COR-L47 (cell line): ENCODE measurements around the gene ADPGK.

Experiments
- DNase-seq: peaks from one replicate; lab custom pipeline; 2025; lab: John Stamatoyannopoulos, UW

ADPGK gene

DNA sequence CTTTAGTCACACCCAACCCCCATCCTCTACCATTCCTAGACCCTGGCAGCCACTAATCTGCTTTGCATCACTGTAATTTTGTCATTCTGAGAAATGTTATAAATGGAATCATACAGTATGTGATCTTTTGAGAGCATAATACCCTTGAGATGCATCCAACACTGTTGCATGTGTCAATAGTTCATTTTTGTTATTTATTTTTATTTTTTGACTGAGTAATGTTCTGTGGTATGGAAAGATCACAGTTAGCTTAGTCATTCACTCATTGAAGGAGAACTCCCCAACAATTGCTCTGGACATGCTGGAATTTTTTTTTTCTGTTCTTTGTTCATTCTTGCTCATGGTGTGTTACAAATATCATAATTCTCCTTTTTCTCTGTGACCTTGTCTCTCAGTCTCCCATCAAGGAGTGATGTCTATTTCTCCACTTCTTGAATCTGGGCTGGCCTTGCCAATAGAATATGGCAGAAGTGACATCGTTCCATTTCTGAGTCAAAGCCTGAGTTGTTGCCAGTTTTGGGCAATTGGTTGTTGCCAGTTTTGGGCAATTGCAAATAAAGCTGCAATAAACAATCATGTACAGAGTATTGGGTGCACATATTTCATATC is 6.8 kb upstream of the ADPGK start:
- DNase-seq = no peak

DNA sequence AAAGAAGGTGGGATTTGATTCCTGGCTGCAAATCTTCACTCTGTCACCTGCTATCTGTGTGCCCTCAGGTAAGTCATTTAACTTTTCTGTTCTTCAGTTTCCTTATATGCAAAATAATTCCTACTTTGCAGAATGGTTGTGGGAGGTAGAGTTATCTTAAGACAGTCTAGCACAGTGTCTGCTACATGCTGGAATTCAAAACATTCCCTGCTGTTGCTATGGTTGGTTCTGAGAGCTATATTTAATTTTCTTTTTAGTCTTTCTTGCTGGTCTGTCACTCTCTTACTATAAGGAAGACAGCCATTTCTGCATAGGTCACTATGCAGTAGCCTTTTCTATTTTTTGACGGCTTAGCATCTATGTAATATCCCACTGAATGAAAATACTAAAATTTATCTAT is 4.0 kb upstream of the ADPGK start:
- no peak for DNase-seq

DNA sequence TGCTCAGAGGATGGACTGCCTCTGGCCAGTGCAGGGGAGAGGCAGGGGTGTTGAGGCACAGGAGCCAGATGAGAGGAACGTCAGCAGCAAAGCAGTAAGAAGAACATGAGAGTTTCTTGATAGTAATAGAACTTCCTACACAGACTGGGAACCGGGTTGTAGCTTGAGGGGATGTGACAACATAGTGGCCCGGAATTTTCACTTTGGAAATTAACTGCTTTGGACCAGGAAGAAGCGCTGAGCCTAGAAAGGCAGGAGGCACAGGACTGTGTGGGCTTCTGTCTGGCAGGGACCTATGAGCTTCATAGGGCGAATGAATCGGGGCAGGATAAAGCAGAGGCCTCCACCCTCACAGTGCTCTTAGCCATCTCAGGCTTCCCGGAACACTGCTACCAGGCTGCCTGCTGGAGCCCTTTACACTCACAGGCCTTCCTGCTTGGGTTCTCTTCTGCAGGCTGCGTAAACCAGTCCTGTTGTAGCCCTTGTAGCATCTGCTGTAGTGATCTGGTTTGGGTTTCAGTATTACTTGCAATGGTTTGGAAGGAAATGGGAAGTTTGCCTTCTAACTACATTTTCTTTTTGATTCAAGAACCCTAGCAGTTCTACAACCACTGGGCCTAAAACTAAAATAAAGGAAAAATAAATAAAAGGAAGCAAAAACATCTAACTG is 3.3 kb upstream of the ADPGK start:
- DNase-seq = no peak

DNA sequence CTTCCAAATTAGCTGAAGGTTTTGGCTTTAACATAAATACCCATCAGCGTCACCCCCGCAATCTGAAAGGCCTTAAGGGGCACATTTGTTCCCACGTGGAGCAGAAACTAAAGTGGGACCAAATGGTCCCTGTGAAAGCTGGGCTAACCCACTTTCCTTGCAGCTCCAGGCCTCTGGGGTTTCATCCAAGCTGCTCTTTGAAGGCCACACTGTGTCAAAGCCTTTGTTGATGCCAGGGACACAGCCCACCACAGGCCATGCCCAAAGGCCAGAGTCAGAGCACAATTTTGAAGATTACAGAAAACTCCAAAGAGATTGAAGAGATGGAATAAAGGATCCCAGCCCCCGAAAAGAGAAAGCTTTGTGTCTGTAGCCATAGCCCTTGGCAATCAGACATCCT is 2.7 kb upstream of the ADPGK start:
- DNase-seq = no peak

DNA sequence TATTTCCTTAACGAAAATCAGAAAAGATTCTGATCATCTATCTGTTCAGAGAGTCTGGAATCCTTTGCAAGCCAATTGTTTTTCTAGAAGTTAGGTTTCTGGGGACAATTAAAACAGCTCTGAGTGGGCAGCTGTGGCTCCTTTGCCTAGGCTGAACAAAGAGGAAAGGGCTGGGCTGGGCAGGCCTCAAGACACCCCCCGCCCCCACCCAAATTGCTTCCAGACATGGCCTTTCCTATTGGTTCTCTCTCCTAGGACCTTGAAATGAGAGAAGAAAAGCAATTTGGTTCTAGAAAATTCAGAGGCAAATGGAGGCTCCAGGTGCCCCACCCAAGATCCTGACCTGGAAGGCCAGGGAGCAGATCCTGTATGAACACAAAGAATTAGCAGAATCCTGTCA is 2.3 kb upstream of the ADPGK start:
- DNase-seq = no peak

DNA sequence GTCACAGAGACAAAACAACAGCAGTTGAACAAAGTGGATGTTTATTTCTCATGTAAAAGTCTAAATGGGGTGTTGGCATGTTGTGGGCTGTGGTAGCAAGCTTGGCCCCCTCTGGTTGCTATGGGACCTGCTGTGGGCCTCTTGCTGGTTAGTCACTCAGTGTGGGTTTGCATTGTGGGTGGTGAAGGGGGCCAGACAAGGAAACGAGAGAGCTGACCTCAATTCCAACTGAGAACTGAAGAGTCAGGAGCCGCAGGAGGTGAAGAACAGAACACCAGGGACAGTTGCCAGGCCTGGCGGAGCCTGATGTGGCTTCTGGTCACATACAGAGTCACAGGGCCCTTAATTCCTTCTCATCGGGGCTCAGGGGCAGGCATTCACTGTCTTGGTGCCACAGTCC is 1.9 kb upstream of the ADPGK start:
- no peak for DNase-seq

DNA sequence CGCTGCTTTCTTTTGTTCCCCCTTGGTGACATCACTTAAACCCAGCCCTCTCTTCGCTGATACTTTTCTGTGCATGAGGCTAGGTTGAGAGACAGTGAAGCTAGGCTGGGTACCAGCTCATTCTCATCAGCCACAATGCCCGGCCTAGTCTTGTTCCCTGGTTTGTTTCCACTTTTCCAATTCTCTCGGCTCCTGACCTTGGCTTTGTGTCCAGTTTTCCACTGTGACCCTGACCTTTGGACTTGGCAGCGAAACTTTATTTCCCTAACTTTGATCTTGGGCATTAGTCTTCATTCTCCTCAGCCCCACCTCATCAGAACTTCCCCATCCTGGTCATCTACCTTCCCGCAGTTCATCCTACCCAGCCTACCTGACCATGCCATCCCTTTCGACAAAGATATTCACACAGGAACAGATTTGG is 908 bp upstream of the ADPGK start:
- no peak for DNase-seq

DNA sequence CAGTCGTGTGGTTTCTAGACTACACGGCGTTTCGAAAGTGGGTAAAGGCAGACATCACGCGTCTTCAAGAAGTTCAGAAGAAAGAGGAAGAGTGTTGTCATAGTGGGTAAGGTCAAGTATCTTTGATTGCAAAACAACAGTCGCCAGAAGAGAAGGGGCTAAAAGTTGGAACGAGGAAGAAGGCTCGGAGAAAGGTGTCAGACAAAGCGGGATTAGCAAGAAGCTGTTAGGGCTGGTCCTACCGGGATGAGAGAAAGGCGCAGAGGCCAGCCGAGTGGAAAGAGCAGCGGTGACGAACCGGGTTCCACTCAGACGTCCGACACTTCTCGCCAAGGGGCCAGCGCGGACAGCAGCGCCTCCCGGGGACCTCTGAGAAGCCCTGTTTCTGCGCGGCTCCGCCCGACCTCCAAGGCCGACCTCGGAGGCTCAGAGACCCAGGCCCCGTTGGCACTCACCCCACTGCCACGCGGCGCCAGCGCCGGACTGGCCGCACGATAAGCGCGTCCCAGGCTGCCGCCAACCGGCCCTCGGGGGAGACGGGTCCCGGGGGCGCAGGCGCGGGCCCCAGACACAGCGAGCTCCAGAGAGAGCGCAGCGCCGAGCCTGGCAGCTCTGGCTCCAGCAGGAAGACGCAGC is 436 bp downstream of the ADPGK start:
- peak; percentile 57 for DNase-seq

DNA sequence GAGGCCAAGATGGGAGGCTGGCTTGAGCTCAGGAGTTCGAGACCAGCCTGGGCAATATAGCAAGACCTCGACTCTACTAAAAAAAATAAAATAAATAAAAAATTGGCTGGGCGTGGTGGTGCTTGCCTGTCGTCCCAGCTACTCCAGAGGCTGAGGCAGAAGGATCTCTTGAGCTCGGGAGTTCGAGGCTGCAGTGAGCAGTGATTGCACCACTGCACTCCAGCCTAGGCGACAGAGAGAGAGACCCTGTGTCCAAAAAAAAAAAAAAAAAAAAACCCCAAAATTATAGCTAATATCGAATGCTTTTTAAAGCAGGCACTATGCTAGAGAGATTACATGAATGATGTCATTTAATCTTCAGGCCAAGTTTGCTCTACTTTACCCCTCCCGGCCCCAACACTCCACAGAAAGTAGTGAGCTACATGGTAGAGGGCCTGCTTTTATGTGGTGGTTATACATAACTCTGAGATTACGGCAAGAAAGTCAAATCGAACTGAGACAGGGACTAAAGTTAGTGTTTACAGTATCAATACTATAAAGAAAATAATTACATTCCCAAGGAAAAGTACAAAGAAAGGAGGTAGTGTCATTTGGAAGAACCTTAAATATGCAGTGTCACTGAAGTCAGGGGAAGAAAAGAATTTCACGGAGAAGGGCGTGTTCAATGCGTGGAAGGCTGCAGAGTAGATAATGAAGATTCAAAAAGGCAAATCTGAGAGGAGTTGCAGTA is 1.1 kb downstream of the ADPGK start:
- DNase-seq = no peak

DNA sequence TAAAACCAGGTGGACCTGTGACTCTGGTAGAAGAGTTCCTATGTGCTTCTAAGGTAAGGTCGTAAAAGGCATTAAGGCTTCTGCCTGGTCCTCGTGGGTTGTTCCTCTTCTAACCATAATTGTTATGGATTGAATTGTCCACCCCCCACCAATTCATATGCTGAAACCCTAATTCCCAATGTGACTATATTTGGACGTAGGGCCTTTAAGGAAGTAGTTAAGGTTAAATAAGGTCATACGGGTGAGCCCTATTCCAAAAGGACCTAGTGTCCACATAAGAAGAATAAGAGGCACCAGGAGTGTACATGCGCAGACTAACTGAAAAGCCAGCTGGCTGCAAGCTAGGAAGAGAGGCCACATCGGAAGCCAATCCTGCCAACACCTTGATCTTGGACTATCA is 1.9 kb downstream of the ADPGK start:
- no peak for DNase-seq

DNA sequence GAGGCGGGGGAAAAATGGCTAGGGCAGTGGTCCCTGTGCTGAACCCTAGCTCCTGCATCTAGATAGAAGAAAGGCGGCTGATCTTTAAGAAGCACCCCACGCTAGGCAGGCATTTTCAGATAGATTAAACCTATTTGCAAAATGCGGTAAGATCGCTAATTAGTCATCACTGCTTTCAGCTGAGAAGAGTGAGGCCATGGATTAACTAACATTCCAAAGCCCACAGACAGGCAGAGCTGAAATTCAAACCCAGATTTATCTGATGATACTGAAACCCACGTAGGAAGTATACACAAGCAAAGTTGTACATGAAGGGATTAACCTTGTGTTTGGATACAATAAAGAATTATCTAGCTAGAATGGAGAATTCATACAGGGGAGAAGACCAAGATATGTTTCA is 4.8 kb downstream of the ADPGK start:
- DNase-seq = no peak

DNA sequence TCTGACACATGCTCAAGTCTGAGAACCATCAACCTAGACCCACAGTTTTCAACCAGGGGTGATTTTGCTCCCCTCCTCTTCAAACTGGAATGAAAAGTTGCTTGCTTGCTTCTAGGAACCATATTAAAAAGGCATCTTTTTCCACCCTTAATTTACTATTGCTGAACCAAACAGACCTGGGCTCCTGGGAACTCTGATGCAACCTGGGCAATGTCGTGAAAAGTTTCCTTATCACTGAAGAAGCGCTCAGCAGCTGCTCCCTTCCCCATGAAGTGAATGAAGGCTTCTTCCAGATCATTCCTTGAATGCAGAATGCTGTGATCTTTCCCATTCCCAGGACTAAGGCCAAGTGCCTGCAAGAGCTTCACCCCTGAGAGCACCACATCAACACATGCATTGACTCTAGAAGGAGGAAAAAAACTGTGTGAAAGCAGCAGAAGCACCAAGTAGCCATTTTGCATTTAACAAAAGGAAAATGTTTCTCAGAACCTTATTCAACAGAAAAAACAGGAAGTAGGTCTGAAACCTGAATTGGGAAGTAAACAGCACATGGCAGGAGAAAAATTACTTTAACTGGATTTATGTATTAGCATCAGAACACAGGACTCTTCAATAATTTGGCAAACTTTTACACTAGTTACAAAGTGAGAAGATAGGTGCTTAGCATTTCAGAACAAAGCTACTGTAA is 8.7 kb downstream of the ADPGK start:
- DNase-seq = no peak

DNA sequence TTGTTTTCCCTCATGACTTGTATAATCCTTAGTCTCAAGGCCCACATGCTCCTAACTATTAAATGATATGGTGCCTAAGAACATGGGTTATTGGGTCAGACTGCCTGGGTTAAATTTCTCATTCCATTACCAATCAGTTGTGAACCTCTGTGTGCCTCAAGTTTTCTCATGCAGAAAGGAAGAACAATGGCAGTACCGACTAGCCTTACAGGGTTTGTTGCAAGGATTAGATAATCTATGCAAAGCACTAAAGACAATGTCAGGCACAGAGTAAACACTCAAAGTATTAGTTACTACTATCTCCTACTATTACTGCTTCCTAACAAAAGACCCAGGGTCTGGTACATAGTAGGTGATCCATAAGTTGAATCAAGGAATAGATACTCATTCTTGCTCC is 12.2 kb downstream of the ADPGK start:
- DNase-seq = no peak

DNA sequence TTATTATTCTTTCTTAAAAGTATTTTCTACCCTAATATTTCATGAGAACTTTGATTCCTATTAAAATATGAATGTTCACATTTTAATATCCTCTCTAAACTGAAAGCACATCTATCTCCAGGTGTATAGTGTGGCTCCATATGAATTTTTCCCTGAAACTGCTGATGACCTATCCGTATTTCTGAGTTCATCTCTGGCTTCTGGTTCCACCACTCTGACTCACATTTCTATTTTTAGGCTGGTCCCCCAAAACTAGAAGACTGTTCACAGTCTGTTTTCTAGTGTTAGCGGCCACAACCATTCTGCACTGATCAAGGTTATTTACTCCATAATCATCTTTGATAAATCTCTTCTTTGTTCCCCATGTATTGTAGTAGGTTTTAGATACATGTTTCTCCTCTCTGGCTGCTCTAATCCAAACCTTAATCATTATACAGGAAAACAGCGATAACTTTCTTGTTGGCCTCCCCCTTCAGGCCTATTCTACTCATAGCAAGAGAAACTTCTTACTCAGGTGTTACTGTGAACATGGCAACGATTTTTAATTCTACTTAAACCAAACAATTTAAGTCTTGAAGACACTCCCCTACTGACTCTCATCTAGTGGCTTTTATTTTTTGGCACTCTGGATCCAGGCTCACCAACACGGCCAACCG is 12.8 kb downstream of the ADPGK start:
- DNase-seq = no peak

DNA sequence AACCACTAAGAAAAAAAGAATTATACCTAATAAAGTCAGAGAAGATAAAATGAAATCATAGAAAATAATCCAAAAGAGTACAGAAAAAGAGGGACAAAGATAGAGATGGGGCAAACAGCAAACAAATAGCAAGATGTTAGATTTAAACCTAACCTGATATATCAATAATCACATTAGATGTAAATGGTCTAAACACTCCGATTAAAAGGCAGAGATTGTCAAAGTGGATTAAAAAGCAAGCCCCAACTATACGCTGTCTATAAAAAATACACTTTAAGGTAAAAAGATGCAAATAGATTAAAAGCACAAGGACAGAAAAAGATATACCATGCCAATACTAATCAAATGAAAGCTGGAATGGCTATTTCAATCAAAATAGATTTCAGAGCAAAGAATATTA is 16.8 kb downstream of the ADPGK start:
- no peak for DNase-seq

DNA sequence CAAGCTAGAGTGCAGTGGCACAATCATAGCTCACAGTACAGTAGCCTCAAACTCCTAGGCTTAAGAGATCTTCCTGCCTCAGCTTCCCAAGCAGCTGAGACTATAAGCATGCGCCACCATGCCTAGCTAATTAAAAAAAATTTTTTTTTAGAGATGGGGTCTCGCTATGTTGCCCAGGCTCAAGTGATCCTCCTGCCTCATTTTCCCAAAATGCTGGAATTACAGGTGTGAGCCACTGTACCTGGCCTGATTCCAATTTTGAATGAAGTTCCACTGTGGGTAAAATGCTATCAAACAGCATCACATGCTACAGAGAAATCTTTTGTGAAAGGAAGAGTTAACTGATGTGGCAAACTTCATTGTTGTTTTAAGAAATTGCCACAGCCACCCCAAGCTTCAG is 17.5 kb downstream of the ADPGK start:
- no peak for DNase-seq

DNA sequence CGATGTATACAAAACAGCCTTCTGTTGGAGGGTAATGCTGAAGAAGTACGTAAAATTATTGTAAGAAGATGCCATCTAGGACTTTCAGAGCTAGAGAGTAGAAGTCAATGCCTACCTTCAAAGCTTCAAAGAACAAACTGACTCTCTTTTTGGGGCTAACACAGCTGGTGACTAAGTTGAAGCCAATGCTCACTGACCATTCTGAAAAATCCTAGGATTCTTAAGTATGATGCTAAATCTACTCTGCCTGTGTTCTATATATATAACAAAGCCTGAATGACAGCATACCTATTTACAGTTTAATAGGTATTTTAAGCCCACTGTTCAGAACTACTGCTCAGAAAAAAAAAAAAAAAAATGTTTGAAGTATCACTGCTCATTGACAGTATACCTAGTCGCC is 18.9 kb downstream of the ADPGK start:
- no peak for DNase-seq

DNA sequence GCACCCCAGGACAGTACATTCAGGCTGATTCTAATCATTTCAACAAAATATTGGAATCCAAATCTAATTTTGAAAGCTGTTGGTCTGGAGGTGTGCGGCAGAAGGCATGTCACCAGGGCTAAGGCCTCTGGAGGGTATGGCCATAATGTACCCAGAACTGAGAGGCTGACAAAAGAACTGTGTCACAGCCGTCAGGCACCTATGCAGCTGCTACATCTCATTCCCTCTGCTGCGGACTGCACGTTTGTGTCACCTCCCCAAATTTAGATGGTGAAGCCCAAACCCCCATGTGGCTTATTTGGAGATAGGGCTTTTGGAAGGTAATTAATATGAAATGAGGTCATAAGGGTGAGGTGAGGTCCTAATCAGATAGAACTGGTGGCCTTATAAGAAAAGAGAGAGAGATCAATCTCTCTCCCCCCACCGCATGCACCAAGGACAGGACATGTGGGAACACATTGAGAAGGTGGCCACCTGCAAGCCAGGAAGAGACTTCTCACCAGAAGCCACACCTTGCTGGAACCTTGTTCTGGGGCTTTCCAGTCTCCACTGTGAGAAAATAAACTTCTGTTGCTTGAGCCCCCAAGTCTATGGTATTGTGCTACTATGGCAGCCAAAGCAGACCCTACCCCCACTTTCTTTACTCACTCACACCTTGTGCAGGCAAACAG is 22.8 kb downstream of the ADPGK start:
- DNase-seq = no peak

DNA sequence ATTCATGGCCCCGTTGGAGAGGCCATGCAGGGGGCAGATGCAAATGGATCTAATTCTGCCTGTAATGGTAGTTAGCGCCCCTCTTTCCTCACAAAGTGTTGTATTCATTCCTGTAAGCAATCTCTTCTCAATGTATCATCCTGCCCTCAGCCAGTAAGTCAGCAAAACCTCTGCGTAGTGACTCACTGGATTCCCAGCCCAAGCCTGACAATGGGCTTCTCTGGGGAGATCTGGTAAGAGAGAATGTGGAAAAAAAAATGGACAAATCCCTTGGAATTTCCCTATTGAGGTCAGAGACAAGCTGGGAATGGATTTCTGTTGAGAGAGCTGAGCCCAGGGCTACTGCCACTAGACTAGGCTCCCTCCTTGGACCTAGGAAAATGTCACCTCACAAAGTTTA is 25.4 kb downstream of the ADPGK start:
- no peak for DNase-seq

DNA sequence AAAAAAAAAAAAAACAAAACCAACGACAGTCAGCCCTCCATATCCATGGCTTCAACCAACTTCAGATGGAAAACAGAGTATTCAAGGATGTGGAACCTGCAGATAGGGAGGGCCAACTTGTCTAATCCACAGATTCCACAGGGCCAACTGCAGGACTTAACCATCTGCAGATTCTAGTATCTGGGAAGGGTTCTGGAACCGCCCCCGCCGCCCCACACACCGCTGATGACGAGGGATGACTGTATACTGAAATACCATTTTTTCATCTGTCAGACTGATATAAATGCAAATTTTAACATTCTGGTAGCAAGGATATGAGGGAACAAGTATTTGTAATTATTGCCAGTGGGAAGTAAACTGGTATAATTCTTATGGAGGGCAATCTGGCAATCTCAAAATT is 29.5 kb downstream of the ADPGK start:
- DNase-seq = no peak

DNA sequence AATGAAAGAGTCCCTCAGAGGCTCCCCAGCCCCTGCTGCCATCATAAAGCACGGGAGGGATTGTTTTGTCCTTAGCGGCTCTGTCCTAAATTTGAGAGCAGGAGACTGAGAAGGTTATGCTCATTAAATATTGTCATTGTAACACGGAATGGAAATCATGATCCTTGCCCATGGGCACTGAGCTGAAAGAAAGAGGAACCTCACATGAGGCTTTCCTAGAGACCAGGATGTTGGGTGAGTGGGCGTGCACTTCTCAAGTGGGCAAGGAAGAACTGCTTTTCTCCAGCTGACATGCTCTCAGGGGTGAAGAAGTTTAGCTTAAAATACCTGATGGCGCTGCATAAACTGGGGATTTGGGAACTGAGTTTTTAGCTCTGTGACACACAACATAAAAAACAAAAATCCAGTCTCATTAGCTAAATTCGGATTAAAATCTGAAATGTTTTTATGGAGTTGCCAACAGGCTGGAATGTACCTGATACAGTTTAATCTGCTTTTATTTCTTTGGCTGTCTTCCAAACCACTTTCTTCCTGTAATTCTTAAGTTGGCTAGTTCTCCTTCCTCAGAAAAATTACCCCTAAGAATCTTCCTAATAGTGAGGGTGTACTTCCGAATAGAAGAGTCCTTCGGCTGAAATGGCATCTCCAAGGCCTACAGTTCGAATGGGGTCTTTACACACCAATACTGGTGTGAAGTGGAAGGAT is 31.7 kb downstream of the ADPGK start:
- DNase-seq = no peak
